IMR-90 (cell line): ENCODE measurements around the gene TSC22D3. TPM values are rescaled to one million over a fixed set of nuclear protein-coding genes. Genes with fewer than 3 reads are reported as not detected.

Experiments used
- ATAC-seq: fragments of 200-7000 bp; cut with Tn5 transposase; 2 replicates; pipeline ENCODE4 v1.9.1; 2020; ENCODE audit warnings: low read depth, mild to moderate bottlenecking, moderate library complexity
- BruUV-seq: library from RNA; stranded (reverse); fragments of 400-500 nt; replicated peaks from 2 replicates; lab custom pipeline; 2021; lab: Mats Ljungman, UMichigan
- CTCF ChIA-PET: fragments of 300-600 bp; formaldehyde crosslinking; extraction: SDS; loops from one replicate; lab custom pipeline; 2021; ENCODE audit warnings: antibody characterized with exemption; lab: Yijun Ruan, JAX
- POLR2A ChIA-PET: fragments of 300-600 bp; sonication (Branson Sonifier 250); formaldehyde crosslinking; loops from one replicate; lab custom pipeline; 2022; ENCODE audit warnings: antibody characterized with exemption; ENCODE audit not compliant: unreplicated experiment; lab: Charles Lee
- DNase-seq: peaks from one replicate; pipeline ENCODE4 v3.0.0; 2013
- H2AFZ ChIP-seq: replicated peaks from 2 replicates; pipeline ENCODE3; 2013; ENCODE audit warnings: low read length, mild to moderate bottlenecking; ENCODE audit not compliant: poor library complexity
- H2AK5ac ChIP-seq: 2 replicates; pipeline ENCODE4 v1.6.1; 2013; ENCODE audit warnings: low read depth, low read length, inconsistent platforms
- H2AK9ac ChIP-seq: replicated peaks from 2 replicates; pipeline ENCODE3; 2013; ENCODE audit warnings: mild to moderate bottlenecking, low read depth, low read length, moderate library complexity; ENCODE audit not compliant: poor library complexity
- H2BK120ac ChIP-seq: 2 replicates; pipeline ENCODE4 v1.6.1; 2013; ENCODE audit warnings: low read depth, low read length, inconsistent platforms
- H2BK15ac ChIP-seq: 3 replicates; pipeline ENCODE4 v1.6.1; 2013; ENCODE audit warnings: low read depth, low read length, inconsistent platforms
- H2BK20ac ChIP-seq: 2 replicates; pipeline ENCODE4 v1.6.1; 2013; ENCODE audit warnings: low read depth, mild to moderate bottlenecking, inconsistent platforms, low read length, moderate library complexity
- H2BK5ac ChIP-seq: 2 replicates; pipeline ENCODE4 v1.6.1; 2013; ENCODE audit warnings: mild to moderate bottlenecking, low read depth, low read length, inconsistent platforms; ENCODE audit not compliant: poor library complexity, severe bottlenecking
- H3K14ac ChIP-seq: replicated peaks from 2 replicates; pipeline ENCODE4 v1.6.1; 2013; ENCODE audit warnings: low read depth, low read length, inconsistent platforms
- H3K18ac ChIP-seq: 2 replicates; pipeline ENCODE4 v1.6.1; 2013; ENCODE audit warnings: low read depth, low read length, control low read depth
- H3K23ac ChIP-seq: 2 replicates; pipeline ENCODE4 v1.6.1; 2013; ENCODE audit warnings: low read depth, low read length, inconsistent platforms
- H3K27ac ChIP-seq: 2 replicates; pipeline ENCODE4 v1.5.1; 2013; ENCODE audit warnings: mild to moderate bottlenecking, control low read depth, low read length; ENCODE audit not compliant: insufficient read depth
- H3K27me3 ChIP-seq: 2 replicates; pipeline ENCODE4 v1.6.1; 2013; ENCODE audit warnings: low read length; ENCODE audit not compliant: control insufficient read depth, insufficient read depth
- H3K36me3 ChIP-seq: 2 replicates; pipeline ENCODE4 v1.6.1; 2013; ENCODE audit warnings: low read length, mixed read lengths; ENCODE audit not compliant: control insufficient read depth, insufficient read depth
- H3K4ac ChIP-seq: 2 replicates; pipeline ENCODE4 v1.6.1; 2013; ENCODE audit warnings: low read depth, low read length, inconsistent platforms
- H3K4me1 ChIP-seq: 2 replicates; pipeline ENCODE4 v1.6.1; 2013; ENCODE audit warnings: low read length, mixed read lengths; ENCODE audit not compliant: control insufficient read depth, insufficient read depth
- H3K4me2 ChIP-seq: 2 replicates; pipeline ENCODE4 v1.6.1; 2013; ENCODE audit warnings: low read depth, mild to moderate bottlenecking, control low read depth, low read length, moderate library complexity
- H3K4me3 ChIP-seq: 2 replicates; pipeline ENCODE4 v1.5.1; 2013; ENCODE audit warnings: low read depth, mild to moderate bottlenecking, control low read depth, low read length, moderate library complexity; ENCODE audit not compliant: insufficient read depth
- H3K56ac ChIP-seq: 2 replicates; pipeline ENCODE4 v1.6.1; 2013; ENCODE audit warnings: low read length, inconsistent platforms; ENCODE audit not compliant: insufficient read depth; ENCODE audit errors: extremely low read depth
- H3K79me1 ChIP-seq, 2 experiments: 2 replicates each; pipeline ENCODE4 v1.6.1; 2013; ENCODE audit warnings: low read length in 2 of 2, inconsistent platforms in 1 of 2, low read depth in 1 of 2
- H3K9ac ChIP-seq: 2 replicates; pipeline ENCODE4 v1.6.1; 2013; ENCODE audit warnings: low read depth, low read length, control low read depth
- H3K9me1 ChIP-seq: 2 replicates; pipeline ENCODE4 v1.6.1; 2013; ENCODE audit warnings: low read length, inconsistent platforms; ENCODE audit not compliant: insufficient read depth
- H3K9me3 ChIP-seq: 2 replicates; pipeline ENCODE4 v1.6.1; 2013; ENCODE audit warnings: low read length; ENCODE audit not compliant: control insufficient read depth, insufficient read depth
- H4K20me1 ChIP-seq: 2 replicates; pipeline ENCODE4 v1.6.1; 2013; ENCODE audit warnings: low read length, inconsistent platforms; ENCODE audit not compliant: insufficient read depth
- H4K5ac ChIP-seq: 2 replicates; pipeline ENCODE4 v1.6.1; 2013; ENCODE audit warnings: mild to moderate bottlenecking, low read depth, low read length, control low read depth
- H4K8ac ChIP-seq, 2 experiments: 2 replicates each; pipeline ENCODE4 v1.6.1; 2013; ENCODE audit warnings: low read depth in 2 of 2, low read length in 2 of 2, control low read depth in 1 of 2, inconsistent platforms in 1 of 2
- H4K91ac ChIP-seq: 2 replicates; pipeline ENCODE4 v1.6.1; 2013; ENCODE audit warnings: low read depth, low read length, inconsistent platforms; ENCODE audit not compliant: insufficient read depth
- BHLHE40 ChIP-seq: fragments of 150-350 bp; IDR thresholded peaks from 2 replicates; pipeline ENCODE4 v1.6.1; 2016; ENCODE audit warnings: mild to moderate bottlenecking, low read depth, low read length
- CEBPB ChIP-seq: IDR thresholded peaks from 2 replicates; pipeline ENCODE4 v1.6.1; 2012; ENCODE audit warnings: low read depth, low read length, improper control_type of control experiment
- CHD1 ChIP-seq: IDR thresholded peaks from 2 replicates; pipeline ENCODE4 v1.6.1; 2012; ENCODE audit warnings: low read depth, low read length, improper control_type of control experiment
- FOS ChIP-seq: fragments of 150-350 bp; IDR thresholded peaks from 2 replicates; pipeline ENCODE4 v1.6.1; 2016; ENCODE audit warnings: low read depth, low read length
- MAFK ChIP-seq: IDR thresholded peaks from 2 replicates; pipeline ENCODE4 v1.6.1; 2012; ENCODE audit warnings: low read depth, low read length, improper control_type of control experiment
- MAZ ChIP-seq: IDR thresholded peaks from 2 replicates; pipeline ENCODE4 v1.6.1; 2012; ENCODE audit warnings: low read depth, mild to moderate bottlenecking, low read length, improper control_type of control experiment, moderate library complexity, borderline replicate concordance
- MXI1 ChIP-seq: IDR thresholded peaks from 2 replicates; pipeline ENCODE4 v1.6.1; 2012; ENCODE audit warnings: low read depth, mild to moderate bottlenecking, low read length, moderate library complexity, borderline replicate concordance
- NFE2L2 ChIP-seq: fragments of 150-350 bp; IDR thresholded peaks from 2 replicates; pipeline ENCODE4 v1.6.1; 2016; ENCODE audit warnings: low read depth, mild to moderate bottlenecking, low read length
- POLR2A ChIP-seq: IDR thresholded peaks from 2 replicates; pipeline ENCODE4 v1.6.1; 2012; ENCODE audit warnings: mild to moderate bottlenecking, low read depth, low read length
- RAD21 ChIP-seq: IDR thresholded peaks from 2 replicates; pipeline ENCODE4 v1.6.1; 2012; ENCODE audit warnings: low read length, improper control_type of control experiment
- RCOR1 ChIP-seq: IDR thresholded peaks from 2 replicates; pipeline ENCODE4 v1.6.1; 2012; ENCODE audit warnings: mild to moderate bottlenecking, low read length, improper control_type of control experiment; ENCODE audit not compliant: insufficient replicate concordance
- RFX5 ChIP-seq: IDR thresholded peaks from 2 replicates; pipeline ENCODE4 v1.8.0; 2012; ENCODE audit warnings: low read depth, mild to moderate bottlenecking, low read length, moderate library complexity
- SMC3 ChIP-seq: fragments of 150-350 bp; IDR thresholded peaks from 2 replicates; pipeline ENCODE4 v1.6.1; 2016; ENCODE audit warnings: low read depth, mild to moderate bottlenecking, antibody characterized with exemption, low read length, moderate library complexity
- WGBS, 2 experiments: methylation state at CpG; one replicate each; pipeline versions ENCODE4 v1.1.5 to v1.1.7; 2013; ENCODE audit warnings: missing lambda C conversion rate in 2 of 2; ENCODE audit not compliant: insufficient read length in 1 of 2; ENCODE audit errors: extremely low coverage in 2 of 2; 5-methylcytosine and 5-hydroxymethylcytosine counted together
- dilution Hi-C: fragments of 300-500 bp; cut with HindIII; formaldehyde crosslinking; loops from one replicate; pipeline ENCODE4 v1.14.3; 2018; ENCODE audit warnings: low sequenced_read_pairs; ENCODE audit not compliant: unreplicated experiment
- in situ Hi-C: fragments of 300-500 bp; cut with MboI; formaldehyde crosslinking; loops from 3 replicates; pipeline ENCODE4 v1.14.3; 2019; ENCODE audit warnings: low sequenced_read_pairs, inconsistent platforms, mixed read lengths
- intact Hi-C: fragments of 100-400 bp; cut with micrococcal nuclease; formaldehyde crosslinking; loops from 2 replicates; pipeline ENCODE4 v1.10.0; 2022
- polyA plus RNA-seq, 3 experiments: library from polyadenylated mRNA; depleted of rRNA; stranded (reverse); fragments of >200 nt; gene quantifications; 2 replicates each; pipeline ENCODE4 v1.2.3, GENCODE V29; 2012; ENCODE audit warnings: low replicate concordance in 1 of 3
- total RNA-seq: library from RNA; depleted of rRNA; stranded (reverse); fragments of >200 nt; gene quantifications from 2 replicates; pipeline ENCODE4 v1.2.3, GENCODE V29; 2012
- TF ChIP-seq, protein P1 (sequence below): fragments of 150-350 bp; IDR thresholded peaks from 2 replicates; pipeline ENCODE4 v1.6.1; 2016; ENCODE audit warnings: low read depth, mild to moderate bottlenecking, low read length, moderate library complexity, borderline replicate concordance
- TF ChIP-seq, protein P2 (sequence below): fragments of 150-350 bp; IDR thresholded peaks from 2 replicates; pipeline ENCODE4 v1.6.1; 2017; ENCODE audit warnings: mild to moderate bottlenecking, antibody characterized with exemption, low read length, low read depth
- TF ChIP-seq, protein P3 (sequence below): conservative IDR thresholded peaks from 2 replicates; pipeline ENCODE4 v1.5.1; 2012; ENCODE audit warnings: mild to moderate bottlenecking, low read depth, low read length, improper control_type of control experiment

Gene TSC22D3
- total and polyA plus RNA-seq, 2 of the 4 experiments (the other 2 are of a cell fraction), result 9.9 to 14.0 TPM

DNA sequence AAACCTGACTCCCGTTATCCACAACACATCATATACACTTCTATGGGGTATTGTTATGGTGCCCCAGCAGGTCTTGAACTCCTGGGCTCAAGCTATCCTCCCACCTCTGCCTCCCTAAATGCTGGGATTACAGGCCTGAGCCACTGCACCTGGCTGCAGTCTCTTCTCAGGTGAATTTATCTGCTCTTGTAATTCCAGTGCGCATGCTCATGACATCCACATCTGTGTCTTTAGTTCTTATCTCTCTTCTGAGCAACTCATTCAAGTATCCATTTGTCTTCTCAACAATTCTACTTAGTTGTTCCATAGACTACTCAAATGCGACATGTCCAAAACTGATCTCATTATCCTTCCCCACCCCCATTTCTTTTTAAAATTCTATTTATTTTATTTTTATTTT lies 29.6 kb upstream of the TSC22D3 start:
- Histone ChIP-seq H2AFZ (no peak overlapping the region), H3K9ac (no peak overlapping the region), H3K18ac (no peak overlapping the region), H3K9me1 (no peaks in the 10 kb centered on the region), H3K4me1 (no peaks in the 10 kb centered on the region), H3K4ac (no peak overlapping the region), H3K27me3 (no peaks in the 10 kb centered on the region; the same call in 1 of the 2 replicates), H2AK9ac (no peak overlapping the region), H3K14ac (no peak overlapping the region), H3K4me3 (no peak overlapping the region), H3K4me2 (no peak overlapping the region), H2BK20ac (no peak overlapping the region), H4K5ac (no peak overlapping the region), H3K79me1 (no peaks in the 10 kb centered on the region), H2BK5ac (no peak overlapping the region), H4K20me1 (no peaks in the 10 kb centered on the region), H2BK15ac (no peak overlapping the region), H2AK5ac (no peak overlapping the region), H4K91ac (no peak overlapping the region), H3K36me3 (no peaks in the 10 kb centered on the region), H3K9me3 (no peaks in the 10 kb centered on the region), H4K8ac (no peak overlapping the region), H3K27ac (no peak overlapping the region), H2BK120ac (no peak overlapping the region), H3K56ac (no peak overlapping the region), H3K23ac (no peak overlapping the region)
- no peak for ATAC-seq
- BruUV-seq, result no TSS peak
- dilution Hi-C loops (no loop called here), in situ Hi-C loops (no loop called here), intact Hi-C loops (no loop called here)
- TF ChIP-seq MAZ (no peak), SMC3 (no peak), RFX5 (no peak), POLR2A (no peak), FOS (no peak), RAD21 (no peak), CEBPB (no peak), RCOR1 (no peak), NFE2L2 (no peak), BHLHE40 (no peak), MXI1 (no peak), CHD1 (no peak), MAFK (no peak)
- TF ChIP-seq, protein P1, sequence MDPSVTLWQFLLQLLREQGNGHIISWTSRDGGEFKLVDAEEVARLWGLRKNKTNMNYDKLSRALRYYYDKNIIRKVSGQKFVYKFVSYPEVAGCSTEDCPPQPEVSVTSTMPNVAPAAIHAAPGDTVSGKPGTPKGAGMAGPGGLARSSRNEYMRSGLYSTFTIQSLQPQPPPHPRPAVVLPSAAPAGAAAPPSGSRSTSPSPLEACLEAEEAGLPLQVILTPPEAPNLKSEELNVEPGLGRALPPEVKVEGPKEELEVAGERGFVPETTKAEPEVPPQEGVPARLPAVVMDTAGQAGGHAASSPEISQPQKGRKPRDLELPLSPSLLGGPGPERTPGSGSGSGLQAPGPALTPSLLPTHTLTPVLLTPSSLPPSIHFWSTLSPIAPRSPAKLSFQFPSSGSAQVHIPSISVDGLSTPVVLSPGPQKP, result no peak
- TF ChIP-seq, protein P2, sequence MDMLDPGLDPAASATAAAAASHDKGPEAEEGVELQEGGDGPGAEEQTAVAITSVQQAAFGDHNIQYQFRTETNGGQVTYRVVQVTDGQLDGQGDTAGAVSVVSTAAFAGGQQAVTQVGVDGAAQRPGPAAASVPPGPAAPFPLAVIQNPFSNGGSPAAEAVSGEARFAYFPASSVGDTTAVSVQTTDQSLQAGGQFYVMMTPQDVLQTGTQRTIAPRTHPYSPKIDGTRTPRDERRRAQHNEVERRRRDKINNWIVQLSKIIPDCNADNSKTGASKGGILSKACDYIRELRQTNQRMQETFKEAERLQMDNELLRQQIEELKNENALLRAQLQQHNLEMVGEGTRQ, result no peak
- TF ChIP-seq, protein P3, sequence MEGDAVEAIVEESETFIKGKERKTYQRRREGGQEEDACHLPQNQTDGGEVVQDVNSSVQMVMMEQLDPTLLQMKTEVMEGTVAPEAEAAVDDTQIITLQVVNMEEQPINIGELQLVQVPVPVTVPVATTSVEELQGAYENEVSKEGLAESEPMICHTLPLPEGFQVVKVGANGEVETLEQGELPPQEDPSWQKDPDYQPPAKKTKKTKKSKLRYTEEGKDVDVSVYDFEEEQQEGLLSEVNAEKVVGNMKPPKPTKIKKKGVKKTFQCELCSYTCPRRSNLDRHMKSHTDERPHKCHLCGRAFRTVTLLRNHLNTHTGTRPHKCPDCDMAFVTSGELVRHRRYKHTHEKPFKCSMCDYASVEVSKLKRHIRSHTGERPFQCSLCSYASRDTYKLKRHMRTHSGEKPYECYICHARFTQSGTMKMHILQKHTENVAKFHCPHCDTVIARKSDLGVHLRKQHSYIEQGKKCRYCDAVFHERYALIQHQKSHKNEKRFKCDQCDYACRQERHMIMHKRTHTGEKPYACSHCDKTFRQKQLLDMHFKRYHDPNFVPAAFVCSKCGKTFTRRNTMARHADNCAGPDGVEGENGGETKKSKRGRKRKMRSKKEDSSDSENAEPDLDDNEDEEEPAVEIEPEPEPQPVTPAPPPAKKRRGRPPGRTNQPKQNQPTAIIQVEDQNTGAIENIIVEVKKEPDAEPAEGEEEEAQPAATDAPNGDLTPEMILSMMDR, result no peak
- ChIA-PET CTCF (no interaction called here), POLR2A (no interaction called here)
- 100% methylated on average over 1 of the region's 3 CpGs; no CpG with 5 or more reads in 1 of the 2 experiments for WGBS, 2 experiments
- DNase-seq, result no peak
